Omental fat pad (tissue), 4 donors: ENCODE measurements around the gene ZNF117. TPM values are rescaled to one million over a fixed set of nuclear protein-coding genes. Genes with fewer than 3 reads are reported as not detected.
"Not testable (repeated sequence)": the region's sequence is repeated elsewhere in the genome, so short reads cannot be mapped to it uniquely, and the experiment has no call there.

Experiments used
- ATAC-seq: fragments of 150-250 bp; one replicate; pipeline ENCODE4 v1.9.1; 2016; ENCODE audit warnings: mild to moderate bottlenecking, moderate library complexity; ENCODE audit not compliant: low FRiP score
- DNase-seq: peaks from one replicate; pipeline ENCODE4 v3.0.0-alpha.2; 2019; ENCODE audit warnings: low spot score
- CTCF ChIP-seq, 3 donors: fragments of 450-650 bp; IDR thresholded peaks; one replicate each; pipeline ENCODE4 v1.5.1; 2016 to 2017; ENCODE audit warnings: antibody characterized with exemption in 3 of 3, mild to moderate bottlenecking in 3 of 3, moderate library complexity in 2 of 3
- total RNA-seq, 4 donors: library from RNA; depleted of rRNA; stranded (reverse); fragments of >200 nt; gene quantifications; one replicate each; pipeline ENCODE4 v1.1.0, GENCODE V29; 2016

Gene ZNF117
- total RNA-seq, 4 donors from 2014 or later: 16.3 to 47.3 (median 29.0) TPM

GRCh38 chr7:64978497-64979203 lies 12.2 kb downstream of the ZNF117 start:
- ATAC-seq: no peak
- DNase-seq: no peak
- no peak for TF ChIP-seq CTCF (IDR thresholded peaks at IDR 0.05)

GRCh38 chr7:64965594-64965993 lies 25.2 kb downstream of the ZNF117 start:
- no peak for DNase-seq
- ATAC-seq: no peak
- TF ChIP-seq CTCF (IDR thresholded peaks at IDR 0.05): no peak

GRCh38 chr7:64959072-64959747 lies 31.6 kb downstream of the ZNF117 start:
- no peak for ATAC-seq

GRCh38 chr7:64951250-64951848 lies 39.5 kb downstream of the ZNF117 start:
- peak in 1 of 3 donors; percentile 23 for TF ChIP-seq CTCF (IDR thresholded peaks at IDR 0.05)
- ATAC-seq: no peak
- no peak for DNase-seq

More at GRCh38 chr7:64959072-64959747, 31.6 kb downstream of the ZNF117 start:
- DNase-seq: no peak
- no peak for TF ChIP-seq CTCF (IDR thresholded peaks at IDR 0.05)

GRCh38 chr7:64950673-64951072 lies 40.2 kb downstream of the ZNF117 start:
- DNase-seq, ATAC-seq: not testable (repeated sequence)

GRCh38 chr7:64948774-64949173 lies 42.1 kb downstream of the ZNF117 start:
- ATAC-seq, DNase-seq: not testable (repeated sequence)

GRCh38 chr7:64947252-64948000 lies 43.4 kb downstream of the ZNF117 start:
- no peak for TF ChIP-seq CTCF (IDR thresholded peaks at IDR 0.05)
- DNase-seq (no peak), ATAC-seq (peak; percentile 65)
